Endothelial cell of umbilical vein (primary cell): ENCODE data around the gene KDM4D.

Source experiments
- EZH2 ChIP-seq: IDR thresholded peaks from 2 replicates; pipeline ENCODE4 v1.6.1; 2012; ENCODE audit warnings: borderline replicate concordance, low read depth, mild to moderate bottlenecking, moderate library complexity, low read length, inconsistent platforms; ENCODE audit not compliant: severe bottlenecking
- JUN ChIP-seq: IDR thresholded peaks from 2 replicates; pipeline ENCODE4 v1.6.1; 2011; ENCODE audit warnings: borderline replicate concordance, low read depth; ENCODE audit not compliant: insufficient read length, insufficient read depth
- MYC ChIP-seq: IDR thresholded peaks from one replicate; pipeline ENCODE4 v1.6.1; 2011; ENCODE audit warnings: mild to moderate bottlenecking, low read depth, low read length
- POLR2A ChIP-seq: IDR thresholded peaks from 2 replicates; pipeline ENCODE4 v1.6.1; 2012; ENCODE audit warnings: low read depth, mild to moderate bottlenecking, control low read depth, low read length
- POLR2AphosphoS5 ChIP-seq: IDR thresholded peaks from 2 replicates; pipeline ENCODE4 v1.6.1; 2012; ENCODE audit warnings: low read depth, mild to moderate bottlenecking, control low read depth, low read length, moderate library complexity; ENCODE audit not compliant: insufficient read depth
- TF ChIP-seq, protein P1 (sequence below), 2 donors: IDR thresholded peaks; 1 replicate in 1 of 2; 2 replicates in 1 of 2; pipeline ENCODE4 v1.5.1; 2011; ENCODE audit warnings: low read length in 2 of 2, mild to moderate bottlenecking in 2 of 2, moderate library complexity in 2 of 2, control low read depth in 1 of 2, inconsistent platforms in 1 of 2, low read depth in 1 of 2; ENCODE audit not compliant: insufficient read depth in 1 of 2; ENCODE audit errors: extremely low read depth in 1 of 2

DNA sequence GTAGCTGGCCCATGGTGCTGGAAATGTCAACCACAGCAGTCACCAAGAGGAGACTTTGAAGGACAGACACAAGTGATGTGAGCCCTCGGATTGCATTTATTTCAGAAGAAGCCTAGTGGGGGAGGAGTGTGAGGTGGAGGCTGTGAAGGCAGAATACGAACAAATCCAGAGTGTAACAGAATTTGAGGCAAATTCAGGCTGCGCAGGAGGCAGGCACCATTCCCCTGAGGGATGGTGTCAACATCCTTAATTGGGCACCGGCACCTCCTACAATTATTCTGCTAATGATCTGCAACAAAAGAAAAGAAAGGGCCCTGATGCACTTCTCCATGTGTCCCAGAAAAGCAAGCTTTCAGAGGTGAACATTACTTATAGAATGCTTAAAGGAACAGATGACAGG lies 32.4 kb upstream of the KDM4D start:
- no peak for TF ChIP-seq JUN
- no peak for TF ChIP-seq MYC
- TF ChIP-seq, protein P1, sequence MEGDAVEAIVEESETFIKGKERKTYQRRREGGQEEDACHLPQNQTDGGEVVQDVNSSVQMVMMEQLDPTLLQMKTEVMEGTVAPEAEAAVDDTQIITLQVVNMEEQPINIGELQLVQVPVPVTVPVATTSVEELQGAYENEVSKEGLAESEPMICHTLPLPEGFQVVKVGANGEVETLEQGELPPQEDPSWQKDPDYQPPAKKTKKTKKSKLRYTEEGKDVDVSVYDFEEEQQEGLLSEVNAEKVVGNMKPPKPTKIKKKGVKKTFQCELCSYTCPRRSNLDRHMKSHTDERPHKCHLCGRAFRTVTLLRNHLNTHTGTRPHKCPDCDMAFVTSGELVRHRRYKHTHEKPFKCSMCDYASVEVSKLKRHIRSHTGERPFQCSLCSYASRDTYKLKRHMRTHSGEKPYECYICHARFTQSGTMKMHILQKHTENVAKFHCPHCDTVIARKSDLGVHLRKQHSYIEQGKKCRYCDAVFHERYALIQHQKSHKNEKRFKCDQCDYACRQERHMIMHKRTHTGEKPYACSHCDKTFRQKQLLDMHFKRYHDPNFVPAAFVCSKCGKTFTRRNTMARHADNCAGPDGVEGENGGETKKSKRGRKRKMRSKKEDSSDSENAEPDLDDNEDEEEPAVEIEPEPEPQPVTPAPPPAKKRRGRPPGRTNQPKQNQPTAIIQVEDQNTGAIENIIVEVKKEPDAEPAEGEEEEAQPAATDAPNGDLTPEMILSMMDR (IDR thresholded peaks at IDR 0.05; ENCODE audit: extremely low read depth in 1 of 2, insufficient read depth in 1 of 2, low read depth in 1 of 2, low read length in 2 of 2): no peak
- TF ChIP-seq POLR2A: no peak
- no peak for TF ChIP-seq EZH2
- TF ChIP-seq POLR2AphosphoS5: no peak
